Measurements from ENCODE around the gene SLC25A26.

DNA sequence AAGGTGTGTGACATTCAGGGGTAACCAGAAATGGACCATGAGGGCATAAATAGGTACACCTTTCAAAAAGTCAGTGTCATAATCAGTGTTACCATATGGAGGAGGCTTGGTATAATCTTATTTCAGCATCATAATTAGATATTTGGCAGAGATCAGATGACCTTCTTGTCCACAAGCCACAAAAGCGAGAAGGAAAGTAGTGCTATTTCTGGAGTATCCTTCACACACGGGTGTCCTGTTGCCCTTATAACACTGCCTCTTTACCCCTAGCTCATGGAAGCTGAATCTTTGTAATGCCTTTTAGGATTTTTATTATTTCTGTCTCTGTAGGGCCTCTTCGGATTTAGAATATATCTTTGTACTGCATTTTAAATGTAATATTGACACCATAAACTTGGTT is 147.2 kb downstream of the SLC25A26 start:
- TF ChIP-seq, protein P1, sequence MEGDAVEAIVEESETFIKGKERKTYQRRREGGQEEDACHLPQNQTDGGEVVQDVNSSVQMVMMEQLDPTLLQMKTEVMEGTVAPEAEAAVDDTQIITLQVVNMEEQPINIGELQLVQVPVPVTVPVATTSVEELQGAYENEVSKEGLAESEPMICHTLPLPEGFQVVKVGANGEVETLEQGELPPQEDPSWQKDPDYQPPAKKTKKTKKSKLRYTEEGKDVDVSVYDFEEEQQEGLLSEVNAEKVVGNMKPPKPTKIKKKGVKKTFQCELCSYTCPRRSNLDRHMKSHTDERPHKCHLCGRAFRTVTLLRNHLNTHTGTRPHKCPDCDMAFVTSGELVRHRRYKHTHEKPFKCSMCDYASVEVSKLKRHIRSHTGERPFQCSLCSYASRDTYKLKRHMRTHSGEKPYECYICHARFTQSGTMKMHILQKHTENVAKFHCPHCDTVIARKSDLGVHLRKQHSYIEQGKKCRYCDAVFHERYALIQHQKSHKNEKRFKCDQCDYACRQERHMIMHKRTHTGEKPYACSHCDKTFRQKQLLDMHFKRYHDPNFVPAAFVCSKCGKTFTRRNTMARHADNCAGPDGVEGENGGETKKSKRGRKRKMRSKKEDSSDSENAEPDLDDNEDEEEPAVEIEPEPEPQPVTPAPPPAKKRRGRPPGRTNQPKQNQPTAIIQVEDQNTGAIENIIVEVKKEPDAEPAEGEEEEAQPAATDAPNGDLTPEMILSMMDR (IDR thresholded peaks at IDR 0.05), result no peak
- no peak for TF ChIP-seq POLR2A (IDR thresholded peaks at IDR 0.05)

All from tibial nerve (tissue), 3 donors.